Thoracic aorta (tissue), 2 donors: ENCODE measurements around the gene SPRY2. TPM values are rescaled to one million over a fixed set of nuclear protein-coding genes. Genes with fewer than 3 reads are reported as not detected.
A peak's percentile ranks its signal among the peaks of the same experiment; 100 is the strongest.

Experiments
- ATAC-seq: fragments of 150-250 bp; one replicate; pipeline ENCODE4 v1.8.0; 2017; ENCODE audit warnings: low read depth; ENCODE audit not compliant: insufficient number of reproducible peaks, low FRiP score
- DNase-seq: peaks from one replicate; pipeline ENCODE4 v3.0.0-alpha.2; 2020; ENCODE audit warnings: low spot score
- H3K27ac ChIP-seq, 2 donors: fragments of 200-600 bp; sonication (generic); 1 replicate in 1 of 2; 2 replicates in 1 of 2; pipeline ENCODE4 v1.5.1; 2016; ENCODE audit warnings: mild to moderate bottlenecking in 2 of 2, moderate library complexity in 2 of 2
- H3K27me3 ChIP-seq: fragments of 200-600 bp; sonication (generic); replicated peaks from 2 replicates; pipeline ENCODE4 v1.6.0; 2016; ENCODE audit warnings: mild to moderate bottlenecking; ENCODE audit not compliant: insufficient read depth
- H3K36me3 ChIP-seq: fragments of 200-600 bp; sonication (generic); one replicate; pipeline ENCODE4 v1.5.1; 2016
- H3K4me1 ChIP-seq, 2 donors: fragments of 200-600 bp; sonication (generic); 1 replicate in 1 of 2; 2 replicates in 1 of 2; pipeline versions ENCODE4 v1.5.1 to v1.6.0; 2016; ENCODE audit warnings: low read depth in 2 of 2, mild to moderate bottlenecking in 1 of 2; ENCODE audit not compliant: control insufficient read depth in 1 of 2
- H3K4me3 ChIP-seq: fragments of 200-600 bp; sonication (generic); 2 replicates; pipeline ENCODE4 v1.5.1; 2016; ENCODE audit warnings: mild to moderate bottlenecking
- H3K9me3 ChIP-seq: fragments of 200-600 bp; sonication (generic); 2 replicates; pipeline ENCODE4 v1.5.1; 2016
- total RNA-seq, 2 donors: library from RNA; depleted of rRNA; stranded (reverse); fragments of >200 nt; gene quantifications; one replicate each; pipeline versions ENCODE4 v1.1.0 to v1.2.3, GENCODE V29; 2016
- TF ChIP-seq, protein P1 (sequence below): fragments of 200-600 bp; sonication (generic); IDR thresholded peaks from one replicate; pipeline ENCODE4 v1.5.1; 2019; ENCODE audit warnings: antibody characterized with exemption

The SPRY2 gene
- total RNA-seq, 2 donors from 2014 or later = 28.2 to 49.2 TPM

DNA sequence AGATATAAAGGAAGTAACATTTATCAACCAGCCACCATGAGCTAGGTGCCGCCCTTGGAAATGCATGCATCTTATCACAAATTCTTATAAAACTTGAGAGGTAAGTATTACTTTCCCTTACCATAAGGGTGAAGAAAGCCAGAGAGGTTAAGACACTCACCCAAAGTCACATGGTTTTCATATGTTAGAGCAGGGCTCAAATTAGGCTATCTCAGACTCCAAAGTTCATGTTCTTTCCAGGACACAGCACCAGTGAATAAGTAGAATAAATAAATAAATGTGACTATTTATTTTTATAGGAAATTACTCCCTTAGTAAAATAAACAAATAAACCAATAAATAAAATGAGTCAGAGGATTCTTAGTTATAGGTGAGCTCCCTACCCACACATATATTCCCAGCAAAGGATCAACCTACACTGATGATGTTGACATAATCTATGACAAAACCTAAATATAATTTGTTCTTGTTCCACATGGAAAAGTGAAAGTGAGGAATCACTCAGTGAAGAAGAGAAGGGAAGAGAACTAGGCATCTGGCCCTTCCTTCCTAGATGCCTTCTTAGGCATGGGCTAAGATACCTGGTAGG is 27.2 kb downstream of the SPRY2 start:
- no peaks in the 10 kb centered on the region for H3K27me3 ChIP-seq
- ATAC-seq = no peak
- no peaks in the 10 kb centered on the region for H3K9me3 ChIP-seq

DNA sequence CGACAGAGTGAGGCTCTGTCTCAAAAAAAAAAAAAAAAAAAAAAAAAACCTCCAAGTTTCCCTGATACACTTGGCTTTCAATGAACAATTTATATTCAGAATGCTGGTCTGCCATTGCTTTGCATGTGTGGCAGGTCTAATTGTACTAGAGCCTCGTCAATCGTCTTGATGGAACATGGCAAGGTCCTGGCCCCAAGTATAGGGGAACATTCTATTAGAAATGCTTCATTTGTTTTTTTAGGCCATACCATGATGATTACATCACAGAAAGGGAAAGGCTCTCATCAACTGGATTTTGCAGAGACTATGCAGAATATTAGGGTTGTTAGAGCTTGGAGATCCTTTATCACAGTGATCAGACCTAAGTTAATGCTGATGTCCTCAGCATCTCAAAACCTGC is 28.0 kb downstream of the SPRY2 start:
- Histone ChIP-seq H3K27ac (no peak overlapping the region), H3K27me3 (no peaks in the 10 kb centered on the region), H3K9me3 (no peaks in the 10 kb centered on the region), H3K4me1 (peaks cover 0 to 6% of the 10 kb centered on the region in 2 donors), H3K4me3 (no peak overlapping the region), H3K36me3 (no peaks in the 10 kb centered on the region)
- TF ChIP-seq, protein P1, sequence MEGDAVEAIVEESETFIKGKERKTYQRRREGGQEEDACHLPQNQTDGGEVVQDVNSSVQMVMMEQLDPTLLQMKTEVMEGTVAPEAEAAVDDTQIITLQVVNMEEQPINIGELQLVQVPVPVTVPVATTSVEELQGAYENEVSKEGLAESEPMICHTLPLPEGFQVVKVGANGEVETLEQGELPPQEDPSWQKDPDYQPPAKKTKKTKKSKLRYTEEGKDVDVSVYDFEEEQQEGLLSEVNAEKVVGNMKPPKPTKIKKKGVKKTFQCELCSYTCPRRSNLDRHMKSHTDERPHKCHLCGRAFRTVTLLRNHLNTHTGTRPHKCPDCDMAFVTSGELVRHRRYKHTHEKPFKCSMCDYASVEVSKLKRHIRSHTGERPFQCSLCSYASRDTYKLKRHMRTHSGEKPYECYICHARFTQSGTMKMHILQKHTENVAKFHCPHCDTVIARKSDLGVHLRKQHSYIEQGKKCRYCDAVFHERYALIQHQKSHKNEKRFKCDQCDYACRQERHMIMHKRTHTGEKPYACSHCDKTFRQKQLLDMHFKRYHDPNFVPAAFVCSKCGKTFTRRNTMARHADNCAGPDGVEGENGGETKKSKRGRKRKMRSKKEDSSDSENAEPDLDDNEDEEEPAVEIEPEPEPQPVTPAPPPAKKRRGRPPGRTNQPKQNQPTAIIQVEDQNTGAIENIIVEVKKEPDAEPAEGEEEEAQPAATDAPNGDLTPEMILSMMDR = no peak
- no peak for DNase-seq
- no peak for ATAC-seq

More for the DNA sequence above, 27.2 kb downstream of the SPRY2 start:
- Histone ChIP-seq H3K36me3 (no peaks in the 10 kb centered on the region), H3K4me1 (peaks cover 0 to 6% of the 10 kb centered on the region in 2 donors), H3K4me3 (no peak overlapping the region), H3K27ac (no peak overlapping the region)
- TF ChIP-seq, protein P1 = no peak
- no peak for DNase-seq

DNA sequence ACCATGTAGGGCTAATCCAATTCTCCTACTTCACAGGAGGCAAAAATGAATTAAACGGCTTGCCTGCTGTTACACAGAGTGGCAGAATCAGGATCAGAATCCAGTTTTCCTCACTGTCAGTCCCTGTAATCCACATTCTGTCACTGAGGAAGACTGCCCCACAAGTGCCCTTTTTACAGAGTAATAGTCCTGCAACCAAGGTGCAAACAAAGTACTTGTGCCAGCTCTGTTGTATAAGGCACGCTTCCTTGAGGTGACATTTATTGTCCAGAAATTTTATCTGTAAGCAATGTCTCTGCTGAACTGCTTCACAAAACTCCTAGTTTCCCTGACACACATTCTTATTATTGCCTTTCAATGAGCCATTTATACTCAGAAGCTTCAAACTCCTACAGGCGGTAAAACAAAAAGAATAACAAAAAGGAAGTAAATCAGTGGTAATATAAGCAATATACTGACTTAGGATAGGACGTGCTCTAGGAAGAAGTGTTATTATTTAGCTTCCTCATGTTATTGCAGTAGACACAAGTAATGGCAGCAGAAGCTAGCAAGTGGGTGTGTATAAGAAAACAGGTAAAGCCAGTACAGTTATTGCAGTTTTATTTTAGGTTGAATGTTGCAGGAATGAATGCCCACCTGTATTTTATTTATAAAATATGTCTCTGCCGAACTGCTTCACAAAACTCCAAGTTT is 28.8 kb downstream of the SPRY2 start:
- no peak for DNase-seq
- no peak for ATAC-seq
- TF ChIP-seq, protein P1 = no peak
- Histone ChIP-seq H3K36me3 (no peaks in the 10 kb centered on the region), H3K9me3 (no peaks in the 10 kb centered on the region), H3K4me1 (peaks cover 6% of the 10 kb centered on the region in 2 donors), H3K27me3 (no peaks in the 10 kb centered on the region), H3K27ac (no peak overlapping the region), H3K4me3 (no peak overlapping the region)

DNA sequence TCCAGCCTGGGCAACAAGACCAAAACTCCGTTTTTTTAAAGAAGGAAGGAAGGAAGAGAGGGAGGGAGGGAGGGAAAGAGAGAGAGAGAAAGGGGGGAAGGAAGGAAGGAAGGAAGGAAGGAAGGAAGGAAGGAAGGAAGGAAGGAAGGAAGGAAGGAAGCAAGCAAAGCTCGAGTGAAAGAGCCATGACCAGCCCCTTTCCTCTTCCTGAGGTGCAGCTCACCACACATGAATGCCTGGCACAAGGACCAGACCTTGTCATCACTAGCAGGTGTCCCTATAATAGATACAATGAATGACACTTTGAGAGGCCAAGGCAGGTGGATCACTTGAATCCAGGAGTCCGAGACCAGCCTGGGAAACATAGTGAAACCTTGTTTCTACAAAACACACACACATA is 31.0 kb downstream of the SPRY2 start:
- H3K27me3 ChIP-seq = no peaks in the 10 kb centered on the region
- no peaks in the 10 kb centered on the region for H3K9me3 ChIP-seq
- no peaks in the 10 kb centered on the region for H3K36me3 ChIP-seq
- TF ChIP-seq, protein P1 = no peak
- no peak for ATAC-seq
- peaks cover 11 to 14% of the 10 kb centered on the region in 2 donors for H3K4me1 ChIP-seq
- H3K4me3 ChIP-seq = no peak overlapping the region
- no peak overlapping the region for H3K27ac ChIP-seq
- DNase-seq = no peak

DNA sequence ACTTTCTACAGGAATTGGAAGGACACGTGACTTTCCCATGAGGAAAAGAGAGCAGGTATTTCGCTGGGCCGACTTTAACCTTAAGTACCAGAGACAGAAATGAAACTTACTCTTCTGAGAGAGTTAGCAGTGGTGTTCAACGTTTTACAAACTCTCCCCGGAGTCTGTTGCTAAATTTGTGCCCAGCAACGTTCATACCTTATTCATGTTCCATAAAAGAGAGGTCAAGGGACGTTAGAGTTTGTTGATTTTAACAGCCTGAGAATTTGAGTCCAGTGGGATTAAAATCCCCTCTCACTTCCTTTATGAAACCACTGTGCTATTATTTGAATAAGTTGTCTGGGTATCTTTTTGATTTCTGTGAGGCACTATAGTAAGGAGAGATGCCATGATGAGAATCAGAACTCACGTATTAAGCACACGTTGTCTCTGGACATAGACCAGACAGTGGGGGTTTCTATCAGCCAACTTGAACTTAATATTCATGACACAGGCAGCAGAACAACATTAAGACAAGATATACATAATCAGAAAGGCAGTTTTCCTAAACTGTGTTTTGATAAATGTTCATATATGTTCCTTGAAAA is 33.4 kb downstream of the SPRY2 start:
- no peak overlapping the region for H3K27ac ChIP-seq
- ATAC-seq (no peak), DNase-seq (no peak)
- peaks cover 4 to 14% of the 10 kb centered on the region in 2 donors for H3K4me1 ChIP-seq
- H3K9me3 ChIP-seq = no peaks in the 10 kb centered on the region
- peak overlapping the region; percentile 43 for H3K4me3 ChIP-seq
- no peaks in the 10 kb centered on the region for H3K27me3 ChIP-seq
- no peaks in the 10 kb centered on the region for H3K36me3 ChIP-seq
- TF ChIP-seq, protein P1 = no peak
